ENCODE measurements around the gene CLOCK.

DNA sequence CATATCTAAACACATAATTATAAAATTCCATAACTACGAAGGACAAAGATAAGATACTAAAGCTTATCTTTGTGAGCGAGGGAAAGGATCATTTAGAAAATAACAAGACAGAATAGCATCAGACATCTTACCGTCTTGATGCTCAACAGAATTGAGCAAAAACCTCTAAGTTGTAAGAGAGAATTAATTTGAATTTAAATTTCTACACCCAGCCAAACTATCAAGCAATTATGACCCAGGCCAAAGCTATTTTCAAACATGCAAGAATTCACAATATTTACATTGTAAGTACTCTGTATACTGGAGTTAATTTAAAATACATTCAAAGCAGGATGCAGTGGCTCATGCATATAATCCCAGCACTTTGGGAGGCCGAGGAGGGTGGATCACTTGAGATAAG, 16.5 kb downstream of the CLOCK start:
- no peak for TF ChIP-seq FOXJ3 (CRISPR knock-in tag; IDR thresholded peaks at IDR 0.05)
- no peak for TF ChIP-seq RFX5 (IDR thresholded peaks at IDR 0.05; ENCODE audit: low read length)
